HepG2 (cell line): ENCODE data around the gene TMEM187. TPM values are rescaled to one million over a fixed set of nuclear protein-coding genes. Genes with fewer than 3 reads are reported as not detected.

Experiments used
- ARHGAP35 ChIP-seq: sonication (generic); formaldehyde crosslinking; IDR thresholded peaks from 2 replicates; pipeline ENCODE4 v1.9.0; 2022; ENCODE audit warnings: mild to moderate bottlenecking, inconsistent platforms, moderate library complexity, missing genetic modification reagents, borderline replicate concordance
- BCL6 ChIP-seq: IDR thresholded peaks from 2 replicates; pipeline ENCODE4 v1.6.1; 2016; ENCODE audit warnings: missing genetic modification reagents, missing compliant biosample characterization
- CSRNP1 ChIP-seq: sonication (generic); formaldehyde crosslinking; IDR thresholded peaks from 2 replicates; pipeline ENCODE4 v1.8.1; 2023; ENCODE audit warnings: mild to moderate bottlenecking, missing genetic modification reagents
- DR1 ChIP-seq: sonication (generic); formaldehyde crosslinking; IDR thresholded peaks from 2 replicates; pipeline ENCODE4 v1.8.0; 2021; ENCODE audit warnings: mild to moderate bottlenecking, missing genetic modification reagents, inconsistent platforms
- GFI1 ChIP-seq: sonication (generic); formaldehyde crosslinking; IDR thresholded peaks from 2 replicates; pipeline ENCODE4 v1.5.0; 2020; ENCODE audit warnings: missing genetic modification reagents, mild to moderate bottlenecking, borderline replicate concordance
- HNF4G ChIP-seq, 2 experiments: sonication (generic) in 1 of 2; formaldehyde crosslinking in 1 of 2; IDR thresholded peaks; 2 replicates each; pipeline versions ENCODE4 v1.4.0 to v1.6.1; 2011 to 2020; ENCODE audit warnings: borderline replicate concordance in 2 of 2, low read depth in 2 of 2, mild to moderate bottlenecking in 2 of 2, low read length in 1 of 2, missing genetic modification reagents in 1 of 2, moderate library complexity in 1 of 2
- KLF16 ChIP-seq, 2 experiments: sonication (generic) in 1 of 2; formaldehyde crosslinking in 1 of 2; IDR thresholded peaks; 2 replicates each; pipeline versions ENCODE4 v1.6.1 to v1.8.0; 2016 to 2023; ENCODE audit warnings: missing genetic modification reagents in 2 of 2, missing compliant biosample characterization in 1 of 2
- NFIC ChIP-seq: IDR thresholded peaks from 2 replicates; pipeline ENCODE4 v1.6.1; 2012; ENCODE audit warnings: mild to moderate bottlenecking, low read length, inconsistent platforms
- PATZ1 ChIP-seq: sonication (generic); formaldehyde crosslinking; IDR thresholded peaks from 2 replicates; pipeline ENCODE4 v1.4.0; 2020; ENCODE audit warnings: missing genetic modification reagents
- RARG ChIP-seq: sonication (generic); formaldehyde crosslinking; IDR thresholded peaks from 2 replicates; pipeline ENCODE4 v1.4.0; 2020; ENCODE audit warnings: low read depth, mild to moderate bottlenecking, missing genetic modification reagents
- RNF219 ChIP-seq: sonication (generic); formaldehyde crosslinking; IDR thresholded peaks from 2 replicates; pipeline ENCODE4 v1.5.0; 2020; ENCODE audit warnings: mild to moderate bottlenecking, missing genetic modification reagents
- RORA ChIP-seq: sonication (generic); formaldehyde crosslinking; IDR thresholded peaks from 2 replicates; pipeline ENCODE4 v1.5.0; 2020; ENCODE audit warnings: mild to moderate bottlenecking, missing genetic modification reagents, moderate library complexity
- RXRB ChIP-seq: IDR thresholded peaks from 2 replicates; pipeline ENCODE4 v1.6.1; 2016; ENCODE audit warnings: borderline replicate concordance, missing genetic modification reagents, missing compliant biosample characterization
- TFDP2 ChIP-seq: sonication (generic); formaldehyde crosslinking; IDR thresholded peaks from 2 replicates; pipeline ENCODE4 v1.4.0; 2020; ENCODE audit warnings: missing genetic modification reagents
- ZNF10 ChIP-seq: sonication (generic); formaldehyde crosslinking; IDR thresholded peaks from 2 replicates; pipeline ENCODE4 v1.4.0; 2020; ENCODE audit warnings: mild to moderate bottlenecking, low read depth, missing genetic modification reagents, borderline replicate concordance
- ZNF276 ChIP-seq: sonication (generic); formaldehyde crosslinking; IDR thresholded peaks from 2 replicates; pipeline ENCODE4 v1.4.0; 2020; ENCODE audit warnings: mild to moderate bottlenecking, low read depth, missing genetic modification reagents
- ZNF382 ChIP-seq: sonication (generic); formaldehyde crosslinking; IDR thresholded peaks from 2 replicates; pipeline ENCODE4 v1.5.0; 2020; ENCODE audit warnings: missing genetic modification reagents, mild to moderate bottlenecking, borderline replicate concordance
- polyA plus RNA-seq, 8 experiments: library from polyadenylated mRNA; depleted of rRNA in 3 of 8; stranded (reverse) in 7 of 8; unstranded in 1 of 8; fragments of >200 nt; fragmentation: Illumina TruSeq in 4 of 8; extraction: Trizol in 4 of 8; gene quantifications; 2 replicates each; pipeline versions ENCODE4 v1.2.1 to v1.2.3, GENCODE V29; 2011 to 2016; ENCODE audit warnings: low read depth in 4 of 8, missing spikeins in 1 of 8, mixed read lengths in 1 of 8; ENCODE audit not compliant: insufficient read depth in 1 of 8
- total RNA-seq, 5 experiments: library from RNA; depleted of rRNA; stranded (reverse); fragments of >200 nt; fragmentation: Illumina TruSeq; extraction: Trizol; gene quantifications; 2 replicates each; pipeline ENCODE4 v1.2.3, GENCODE V29; 2016; ENCODE audit warnings: low read depth in 1 of 5

The TMEM187 gene
- total and polyA plus RNA-seq, 2 of the 13 experiments (the other 11 are each of a cell fraction or from before 2014, with no cell fraction given): 2.2 to 6.2 TPM

GRCh38 chrX:153926858-153927671 is 45.5 kb upstream of the TMEM187 start (continued):
- TF ChIP-seq PATZ1 (CRISPR knock-in tag) (peak; percentile 75), RARG (no peak), GFI1 (CRISPR knock-in tag) (peak; percentile 43; the same call in 1 of the 2 replicates), ZNF382 (CRISPR knock-in tag) (no peak), TFDP2 (CRISPR knock-in tag) (no peak), RNF219 (0 out of 2 replicates have a peak, but pooled peaks have one; percentile 14), CSRNP1 (CRISPR knock-in tag) (no peak), ZNF276 (CRISPR knock-in tag) (no peak), ARHGAP35 (no peak), ZNF10 (CRISPR knock-in tag) (no peak), DR1 (CRISPR knock-in tag) (no peak), RXRB (CRISPR knock-in tag) (peak; percentile 52; the same call in 1 of the 2 replicates), RORA (no peak), BCL6 (CRISPR knock-in tag) (no peak), KLF16 (CRISPR knock-in tag; IDR thresholded peaks at IDR 0.05) (no peak), NFIC (no peak), HNF4G (IDR thresholded peaks at IDR 0.05; ENCODE audit: borderline replicate concordance, low read depth, low read length) (no peak), HNF4G (CRISPR knock-in tag; IDR thresholded peaks at IDR 0.05; ENCODE audit: borderline replicate concordance, low read depth) (no peak)
